ENCODE results near the gene PKP3. TPM values are rescaled to one million over a fixed set of nuclear protein-coding genes. Genes with fewer than 3 reads are reported as not detected.
"Not testable (repeated sequence)": the region's sequence is repeated elsewhere in the genome, so short reads cannot be mapped to it uniquely, and the experiment has no call there.

Gene PKP3
- total RNA-seq, 4 donors from 2014 or later, result 612 to 880 (median 754) TPM

GRCh38 chr11:396948-397548 lies 3.0 kb downstream of the PKP3 start:
- TF ChIP-seq, protein P1, sequence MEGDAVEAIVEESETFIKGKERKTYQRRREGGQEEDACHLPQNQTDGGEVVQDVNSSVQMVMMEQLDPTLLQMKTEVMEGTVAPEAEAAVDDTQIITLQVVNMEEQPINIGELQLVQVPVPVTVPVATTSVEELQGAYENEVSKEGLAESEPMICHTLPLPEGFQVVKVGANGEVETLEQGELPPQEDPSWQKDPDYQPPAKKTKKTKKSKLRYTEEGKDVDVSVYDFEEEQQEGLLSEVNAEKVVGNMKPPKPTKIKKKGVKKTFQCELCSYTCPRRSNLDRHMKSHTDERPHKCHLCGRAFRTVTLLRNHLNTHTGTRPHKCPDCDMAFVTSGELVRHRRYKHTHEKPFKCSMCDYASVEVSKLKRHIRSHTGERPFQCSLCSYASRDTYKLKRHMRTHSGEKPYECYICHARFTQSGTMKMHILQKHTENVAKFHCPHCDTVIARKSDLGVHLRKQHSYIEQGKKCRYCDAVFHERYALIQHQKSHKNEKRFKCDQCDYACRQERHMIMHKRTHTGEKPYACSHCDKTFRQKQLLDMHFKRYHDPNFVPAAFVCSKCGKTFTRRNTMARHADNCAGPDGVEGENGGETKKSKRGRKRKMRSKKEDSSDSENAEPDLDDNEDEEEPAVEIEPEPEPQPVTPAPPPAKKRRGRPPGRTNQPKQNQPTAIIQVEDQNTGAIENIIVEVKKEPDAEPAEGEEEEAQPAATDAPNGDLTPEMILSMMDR (IDR thresholded peaks at IDR 0.05), result no peak
- no peak for TF ChIP-seq POLR2A (IDR thresholded peaks at IDR 0.05)
- intact Hi-C loops (cut with DNase I; ENCODE audit: low total_unique reads), result no loop called here
- 61 to 71% methylated on average over 10 to 26 of the region's 43 CpGs for WGBS, 2 donors
- H3K4me3 ChIP-seq (ENCODE audit: low read depth, poor library complexity, severe bottlenecking), result no peak overlapping the region
- DNase-seq (ENCODE audit: low spot score in 2 of 2), result no peak

DNA sequence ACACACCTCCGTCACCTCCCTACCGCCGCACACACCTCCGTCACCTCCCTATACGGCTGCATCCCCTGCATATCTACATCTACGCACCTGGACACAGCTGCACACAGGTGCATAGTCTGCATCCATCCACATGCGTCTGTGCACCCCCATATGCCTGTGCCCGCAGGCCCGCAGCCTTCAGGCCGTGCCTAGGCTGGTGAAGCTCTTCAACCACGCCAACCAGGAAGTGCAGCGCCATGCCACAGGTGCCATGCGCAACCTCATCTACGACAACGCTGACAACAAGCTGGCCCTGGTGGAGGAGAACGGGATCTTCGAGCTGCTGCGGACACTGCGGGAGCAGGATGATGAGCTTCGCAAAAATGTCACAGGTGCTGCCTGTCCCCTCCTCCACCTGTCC lies 4.8 kb downstream of the PKP3 start:
- WGBS, 2 donors, result 77% methylated on average over 20 of the region's 20 CpGs
- no peak for DNase-seq (ENCODE audit: low spot score in 2 of 2)
- intact Hi-C loops (cut with DNase I; ENCODE audit: low total_unique reads), result no loop called here
- no peak overlapping the region for H3K4me3 ChIP-seq (ENCODE audit: low read depth, poor library complexity, severe bottlenecking)
- TF ChIP-seq, protein P1 (IDR thresholded peaks at IDR 0.05), result no peak
- TF ChIP-seq POLR2A (IDR thresholded peaks at IDR 0.05), result no peak

GRCh38 chr11:399731-400211 lies 5.8 kb downstream of the PKP3 start:
- 42 to 68% methylated on average over 13 of the region's 21 CpGs for WGBS, 2 donors
- DNase-seq (ENCODE audit: low spot score in 2 of 2), result no peak
- intact Hi-C loops (cut with DNase I; ENCODE audit: low total_unique reads), result loop anchor here (10.0 kb wide), 1 partner anchor 105 kb away; the partner anchor contains the start of gene RNH1
- TF ChIP-seq, protein P1 (IDR thresholded peaks at IDR 0.05), result no peak
- TF ChIP-seq POLR2A (IDR thresholded peaks at IDR 0.05), result no peak
- no peak overlapping the region for H3K4me3 ChIP-seq (ENCODE audit: low read depth, poor library complexity, severe bottlenecking)

DNA sequence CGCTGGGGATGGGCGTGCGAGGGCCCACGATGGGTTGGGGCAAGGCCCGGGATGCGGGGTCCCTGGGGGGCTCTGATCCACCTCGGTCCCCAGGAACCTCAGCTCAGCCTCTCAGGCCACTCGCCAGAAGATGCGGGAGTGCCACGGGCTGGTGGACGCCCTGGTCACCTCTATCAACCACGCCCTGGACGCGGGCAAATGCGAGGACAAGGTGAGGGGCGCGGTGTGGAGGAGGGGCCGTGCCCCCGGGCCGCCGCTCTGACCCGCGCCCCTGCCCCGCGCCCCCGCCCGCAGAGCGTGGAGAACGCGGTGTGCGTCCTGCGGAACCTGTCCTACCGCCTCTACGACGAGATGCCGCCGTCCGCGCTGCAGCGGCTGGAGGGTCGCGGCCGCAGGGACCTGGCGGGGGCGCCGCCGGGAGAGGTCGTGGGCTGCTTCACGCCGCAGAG lies 6.3 kb downstream of the PKP3 start:
- no peak for DNase-seq (ENCODE audit: low spot score in 2 of 2)
- intact Hi-C loops (cut with DNase I; ENCODE audit: low total_unique reads), result loop anchor here (10.0 kb wide), 1 partner anchor 105 kb away; the partner anchor contains the start of gene RNH1
- TF ChIP-seq, protein P1 (IDR thresholded peaks at IDR 0.05), result no peak
- TF ChIP-seq POLR2A (IDR thresholded peaks at IDR 0.05), result no peak
- WGBS, 2 donors, result 40% methylated on average over 40 of the region's 50 CpGs; no CpG with 5 or more reads in 1 of the 2 donors
- H3K4me3 ChIP-seq (ENCODE audit: low read depth, poor library complexity, severe bottlenecking), result no peak overlapping the region

DNA sequence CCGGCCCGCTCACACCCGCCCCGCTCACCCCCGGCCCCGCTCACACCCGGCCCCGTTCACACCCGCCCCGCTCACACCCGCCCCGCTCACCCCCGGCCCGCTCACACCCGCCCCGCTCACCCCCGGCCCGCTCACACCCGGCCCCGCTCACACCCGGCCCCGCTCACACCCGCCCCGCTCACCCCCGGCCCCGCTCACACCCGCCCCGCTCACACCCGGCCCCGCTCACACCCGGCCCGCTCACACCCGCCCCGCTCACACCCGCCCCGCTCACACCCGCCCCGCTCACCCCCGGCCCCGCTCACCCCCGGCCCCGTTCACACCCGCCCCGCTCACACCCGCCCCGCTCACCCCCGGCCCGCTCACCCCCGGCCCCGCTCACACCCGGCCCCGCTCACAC lies 7.2 kb downstream of the PKP3 start:
- intact Hi-C loops (cut with DNase I; ENCODE audit: low total_unique reads), result loop anchor here (10.0 kb wide), 1 partner anchor 104 kb away; the partner anchor contains the start of gene RNH1
- H3K4me3 ChIP-seq (ENCODE audit: low read depth, poor library complexity, severe bottlenecking); DNase-seq (ENCODE audit: low spot score in 2 of 2): not testable (repeated sequence)
- no CpG with 5 or more reads among the region's 52 CpGs for WGBS, 2 donors

- WGBS, 2 donors, result 83 to 84% methylated on average over 34 to 43 of the region's 55 CpGs
- no peak overlapping the region for H3K4me3 ChIP-seq (ENCODE audit: low read depth, poor library complexity, severe bottlenecking)
- no peak for TF ChIP-seq POLR2A (IDR thresholded peaks at IDR 0.05)
- TF ChIP-seq, protein P1 (IDR thresholded peaks at IDR 0.05), result no peak
- intact Hi-C loops (cut with DNase I; ENCODE audit: low total_unique reads), result loop anchor here (10.0 kb wide), 1 partner anchor 102 kb away; the partner anchor contains the start of gene RNH1
- no peak for DNase-seq (ENCODE audit: low spot score in 2 of 2)
These were observed 9.2 kb downstream of the PKP3 start for GRCh38 chr11:403021-403760.

All from lower leg skin (tissue), 4 donors.